Measurements from ENCODE around the gene CLTA. TPM values are rescaled to one million over a fixed set of nuclear protein-coding genes. Genes with fewer than 3 reads are reported as not detected.

CLTA gene, protein sequence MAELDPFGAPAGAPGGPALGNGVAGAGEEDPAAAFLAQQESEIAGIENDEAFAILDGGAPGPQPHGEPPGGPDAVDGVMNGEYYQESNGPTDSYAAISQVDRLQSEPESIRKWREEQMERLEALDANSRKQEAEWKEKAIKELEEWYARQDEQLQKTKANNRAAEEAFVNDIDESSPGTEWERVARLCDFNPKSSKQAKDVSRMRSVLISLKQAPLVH
- total RNA-seq (2013; cell fraction: nucleolus; rRNA removed): 25.9 and 30.4 TPM in 2 replicates
- total RNA-seq (2014; rRNA removed): 150 and 174 TPM in 2 replicates
- 125 and 137 TPM in 2 replicates for total RNA-seq (2014; rRNA removed; fragmentation: Illumina TruSeq; extraction: Trizol)
- 163 and 172 TPM in 2 replicates for total RNA-seq (2021)
- polyA plus RNA-seq (2011; ENCODE audit: low read depth): 91.8 TPM
- 171 and 182 TPM in 2 replicates for polyA plus RNA-seq (2011; rRNA removed)
- 110 and 141 TPM in 2 replicates for polyA plus RNA-seq (2011; cell fraction: cytosol; rRNA removed)
- polyA plus RNA-seq (2011; cell fraction: nucleus; rRNA removed): 67.0 and 89.2 TPM in 2 replicates
- polyA plus RNA-seq (2012): 120 and 125 TPM in 2 replicates
- 114 and 165 TPM in 2 replicates for polyA plus RNA-seq (2014; fragmentation: Illumina TruSeq; extraction: Trizol)
- 100 to 1,000 TPM in 1 of 2 experiments, 10 to 100 TPM in 1; 49.0 to 103 TPM for polyA plus RNA-seq (2014; fragmentation: Nextera tagmentation; extraction: Ambion mirVana)
- 234 and 241 TPM in 2 replicates for polyA plus RNA-seq (2014; rRNA removed)
- polyA plus RNA-seq (2016; fragmentation: Nextera tagmentation; extraction: Ambion mirVana): 100 to 1,000 TPM; 200 to 201 TPM
- 49.2 and 51.3 TPM in 2 replicates for polyA minus RNA-seq (2011; rRNA and poly(A)+ RNA removed)
- polyA minus RNA-seq (2011; cell fraction: cytosol; rRNA and poly(A)+ RNA removed): 27.0 and 39.3 TPM in 2 replicates
- polyA minus RNA-seq (2011; cell fraction: nucleus; rRNA and poly(A)+ RNA removed): 16.1 and 21.8 TPM in 2 replicates
- percentile 88 among the genes with signal in this experiment for Bru-seq, nascent RNA
- percentile 83 among the genes with signal in this experiment for BruChase-seq, experiment 1, labeled RNA remaining after a 6-hour chase
- BruChase-seq, experiment 2, labeled RNA remaining after a 2-hour chase: percentile 81 among the genes with signal in this experiment
- long read RNA-seq, experiment 1, transcript CLTA-202 (5 exons, 1,073 nt): major isoform, 124 of 137 reads
- long read RNA-seq, experiment 1, partial matches to known transcripts: 3 of 137 reads
- long read RNA-seq, experiment 1, other reads (novel, unspliced or antisense): 9 of 137 reads
- long read RNA-seq, experiment 2, transcript CLTA-202 (5 exons, 1,073 nt): major isoform, 267 of 279 reads
- long read RNA-seq, experiment 2, partial matches to known transcripts: 1 of 279 reads
- long read RNA-seq, experiment 2, other reads (novel, unspliced or antisense): 9 of 279 reads

- FAIRE-seq (peak; percentile 97), ATAC-seq (peak; percentile 98), DNase-seq (ENCODE audit: low read depth, low spot score) (peak; percentile 97)
- Histone ChIP-seq H3K4me3 (peak within 1 kb of the TSS; percentile 86), H3K4me2 (ENCODE audit: control insufficient read depth, insufficient read depth) (peak within 1 kb of the TSS; percentile 87), H3K27me3 (replicated peaks in 1 of 2; ENCODE audit: control insufficient read depth in 2 of 2, insufficient read depth in 2 of 2, low read length in 1 of 2) (no peaks in the 10 kb centered on the region), H3K27ac (ENCODE audit: control insufficient read depth, insufficient read depth) (peak within 1 kb of the TSS; percentile 88), H3K36me3 (ENCODE audit: control insufficient read depth in 2 of 2, insufficient read depth in 2 of 2, low read length in 1 of 2) (peaks cover 0 to 11% of the 10 kb centered on the region in 2 experiments; a peak in 2 of 4 replicates), H3K4me1 (ENCODE audit: control insufficient read depth, insufficient read depth, low read length) (peaks cover 13% of the 10 kb centered on the region), H3K9me3 (replicated peaks; ENCODE audit: control insufficient read depth, insufficient read depth, low read length) (no peaks in the 10 kb centered on the region), H2AFZ (ENCODE audit: control insufficient read depth, low read depth, low read length) (peak within 1 kb of the TSS; percentile 99), H4K20me1 (ENCODE audit: control insufficient read depth, insufficient read depth) (peaks cover 8% of the 10 kb centered on the region; the same call in 1 of the 2 replicates), H3K9ac (ENCODE audit: control insufficient read depth, insufficient read depth, low read length) (peak within 1 kb of the TSS; percentile 96), H3K79me2 (ENCODE audit: control insufficient read depth, insufficient read depth, low read length) (peaks cover 47% of the 10 kb centered on the region)
- in situ Hi-C loops (cut with MboI) (no loop called here), intact Hi-C loops (cut with micrococcal nuclease; ENCODE audit: unreplicated experiment) (loop anchor here (1.0 to 5.0 kb wide), 3 partner anchors 67 to 137 kb away; partner anchors contain the start of gene GNE)
- WGBS (ENCODE audit: insufficient coverage, insufficient replicate concordance, low lambda C conversion rate, missing lambda C conversion rate): 1% methylated on average over 61 of the region's 68 CpGs
- ChIA-PET CTCF (interaction anchor here (0.5 to 3.8 kb wide), 26 partner anchors 10 to 494 kb away, joined by 3 to 40 read pairs (median 4); partner anchors contain the start of gene SPAG8), RAD21 (ENCODE audit: unreplicated experiment) (interaction anchor here (0.6 to 2.9 kb wide), 12 partner anchors 17 to 212 kb away, joined by 3 to 21 read pairs (median 4); partner anchors contain the start of genes GNE and RNF38), POLR2A (interaction anchor here (0.6 to 1.6 kb wide), 5 partner anchors 12 to 393 kb away, joined by 4 to 9 read pairs (median 6); partner anchors contain the start of gene GNE), SMC1A (ENCODE audit: uncharacterized antibody, unreplicated experiment) (interaction anchor here (1.0 to 3.1 kb wide), 4 partner anchors 23 to 139 kb away, joined by 3 to 17 read pairs (median 5); partner anchors contain the start of gene GNE)
- BruUV-seq (replicated peaks): no TSS peak
- no peak for TF ChIP-seq NFXL1 (IDR thresholded peaks at IDR 0.05; ENCODE audit: borderline replicate concordance)
- peak; percentile 38 for TF ChIP-seq KLF5 (IDR thresholded peaks at IDR 0.05; ENCODE audit: partially characterized antibody)
- TF ChIP-seq ESRRA (IDR thresholded peaks at IDR 0.05; ENCODE audit: low read length): no peak
- TF ChIP-seq MYC (IDR thresholded peaks at IDR 0.05; ENCODE audit: insufficient read depth, insufficient read length, insufficient replicate concordance, low read length, severe bottlenecking): no peak
- no peak for TF ChIP-seq EGR1 (IDR thresholded peaks at IDR 0.05; ENCODE audit: borderline replicate concordance in 1 of 2, low read depth in 2 of 2, low read length in 2 of 2)
- TF ChIP-seq FOXK2 (IDR thresholded peaks at IDR 0.05): 0 out of 2 replicates have a peak, but pooled peaks have one; percentile 57
- TF ChIP-seq GABPA (IDR thresholded peaks at IDR 0.05; ENCODE audit: low read depth): peak; percentile 84
- TF ChIP-seq, protein P1, sequence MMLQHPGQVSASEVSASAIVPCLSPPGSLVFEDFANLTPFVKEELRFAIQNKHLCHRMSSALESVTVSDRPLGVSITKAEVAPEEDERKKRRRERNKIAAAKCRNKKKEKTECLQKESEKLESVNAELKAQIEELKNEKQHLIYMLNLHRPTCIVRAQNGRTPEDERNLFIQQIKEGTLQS (IDR thresholded peaks at IDR 0.05; ENCODE audit: borderline replicate concordance, extremely low read depth, low read depth, low read length): no peak
- peak; percentile 99 for TF ChIP-seq POLR2AphosphoS5 (IDR thresholded peaks at IDR 0.05; ENCODE audit: low read length)
- peak; percentile 71 for TF ChIP-seq MAX (IDR thresholded peaks at IDR 0.05; ENCODE audit: low read depth, low read length)
- peak; percentile 90; the same call in 1 of the 2 replicates for TF ChIP-seq WRNIP1 (IDR thresholded peaks at IDR 0.05; ENCODE audit: borderline replicate concordance, low read depth, low read length)
- no peak for TF ChIP-seq SUPT20H (IDR thresholded peaks at IDR 0.05; ENCODE audit: borderline replicate concordance, control insufficient read depth, low read depth, low read length)
- TF ChIP-seq FOS (IDR thresholded peaks at IDR 0.05; ENCODE audit: borderline replicate concordance, extremely low read depth, insufficient read length): peak; percentile 51
Measured at GRCh38 chr9:36190388-36191289, at the start of gene CLTA. Gene CLTA, plus strand, starts transcription at chr9:36190921. Its CDS starts 136 bp downstream, at chr9:36191057.
